Duodenal mucosa (tissue), 2 donors: ENCODE results near the gene CCR5AS.

Experiments
- H3K27ac ChIP-seq: one replicate; pipeline ENCODE4 v1.7.0; 2013; ENCODE audit warnings: low read depth, low read length
- H3K27me3 ChIP-seq, 2 donors: one replicate each; pipeline ENCODE4 v1.7.0; 2013; ENCODE audit warnings: low read length in 2 of 2, control low read depth in 1 of 2; ENCODE audit not compliant: insufficient read depth in 2 of 2, control insufficient read depth in 1 of 2
- H3K36me3 ChIP-seq, 2 donors: one replicate each; pipeline ENCODE4 v1.7.0; 2013; ENCODE audit warnings: low read length in 2 of 2, control low read depth in 1 of 2; ENCODE audit not compliant: insufficient read depth in 2 of 2, control insufficient read depth in 1 of 2
- H3K4me1 ChIP-seq, 2 donors: one replicate each; pipeline ENCODE4 v1.7.0; 2013; ENCODE audit warnings: low read length in 2 of 2, control low read depth in 1 of 2; ENCODE audit not compliant: insufficient read depth in 2 of 2, control insufficient read depth in 1 of 2
- H3K4me3 ChIP-seq, 2 donors: one replicate each; pipeline ENCODE4 v1.7.0; 2013; ENCODE audit warnings: low read length in 2 of 2, low read depth in 1 of 2
- H3K9ac ChIP-seq, 2 donors: one replicate each; pipeline ENCODE4 v1.7.0; 2013; ENCODE audit warnings: low read length in 2 of 2, low read depth in 1 of 2
- H3K9me3 ChIP-seq, 2 donors: one replicate each; pipeline ENCODE4 v1.7.0; 2013; ENCODE audit warnings: low read length in 2 of 2, control low read depth in 1 of 2; ENCODE audit not compliant: control insufficient read depth in 1 of 2

The CCR5AS gene

GRCh38 chr3:46406788-46407611 is at the start of gene CCR5AS, which contains the start of gene CCRL2:
TSS of gene CCR5AS (minus strand) at chr3:46407066.
TSS of gene CCRL2 (plus strand) at chr3:46407259. CDS start at chr3:46408080, 821 bp downstream.
- peak within 1 kb of the TSS; percentile 64 to 86 for H3K4me3 ChIP-seq

GRCh38 chr3:46456118-46456517 is 49.3 kb upstream of the CCR5AS start:
- no peak overlapping the region for H3K4me3 ChIP-seq
- peaks cover 8 to 16% of the 10 kb centered on the region in 2 donors for H3K4me1 ChIP-seq
- no peak overlapping the region for H3K9ac ChIP-seq
- no peaks in the 10 kb centered on the region for H3K27me3 ChIP-seq
- no peak overlapping the region for H3K27ac ChIP-seq
- H3K36me3 ChIP-seq = no peaks in the 10 kb centered on the region
- no peaks in the 10 kb centered on the region for H3K9me3 ChIP-seq

More at GRCh38 chr3:46406788-46407611, at the start of gene CCR5AS, which contains the start of gene CCRL2:
- Histone ChIP-seq H3K27ac (peak within 1 kb of the TSS; percentile 84), H3K9ac (peak within 1 kb of the TSS; percentile 61 to 88), H3K36me3 (peaks cover 0 to 4% of the 10 kb centered on the region in 2 donors), H3K27me3 (no peaks in the 10 kb centered on the region), H3K9me3 (no peaks in the 10 kb centered on the region), H3K4me1 (peaks cover 36 to 38% of the 10 kb centered on the region in 2 donors)

- Histone ChIP-seq H3K4me1 (peaks cover 8 to 16% of the 10 kb centered on the region in 2 donors), H3K4me3 (no peak overlapping the region), H3K27me3 (peaks cover 0 to 4% of the 10 kb centered on the region in 2 donors), H3K27ac (no peak overlapping the region), H3K36me3 (no peaks in the 10 kb centered on the region), H3K9me3 (no peaks in the 10 kb centered on the region), H3K9ac (no peak overlapping the region)
Observed at GRCh38 chr3:46455231-46456115, 48.6 kb upstream of the CCR5AS start.

- Histone ChIP-seq H3K36me3 (no peaks in the 10 kb centered on the region), H3K9me3 (no peaks in the 10 kb centered on the region), H3K4me3 (no peak overlapping the region), H3K27ac (no peak overlapping the region), H3K4me1 (peaks cover 8 to 16% of the 10 kb centered on the region in 2 donors), H3K9ac (no peak overlapping the region), H3K27me3 (peaks cover 0 to 4% of the 10 kb centered on the region in 2 donors)
Observed at GRCh38 chr3:46454606-46455005, 47.7 kb upstream of the CCR5AS start.

GRCh38 chr3:46454209-46454595 is 47.3 kb upstream of the CCR5AS start:
- Histone ChIP-seq H3K9me3 (no peaks in the 10 kb centered on the region), H3K27me3 (peaks cover 0 to 4% of the 10 kb centered on the region in 2 donors), H3K4me3 (no peak overlapping the region), H3K27ac (no peak overlapping the region), H3K4me1 (peaks cover 8 to 16% of the 10 kb centered on the region in 2 donors), H3K9ac (no peak overlapping the region), H3K36me3 (no peaks in the 10 kb centered on the region)

- H3K27ac ChIP-seq = no peak overlapping the region
- H3K9ac ChIP-seq = no peak overlapping the region
- H3K27me3 ChIP-seq = peaks cover 0 to 4% of the 10 kb centered on the region in 2 donors
- H3K9me3 ChIP-seq = no peaks in the 10 kb centered on the region
- no peaks in the 10 kb centered on the region for H3K36me3 ChIP-seq
- H3K4me3 ChIP-seq = no peak overlapping the region
- H3K4me1 ChIP-seq = peaks cover 8 to 16% of the 10 kb centered on the region in 2 donors
Observed at GRCh38 chr3:46453526-46454208, 46.8 kb upstream of the CCR5AS start.

GRCh38 chr3:46449755-46450552 is 43.1 kb upstream of the CCR5AS start:
- Histone ChIP-seq H3K9ac (no peak overlapping the region), H3K36me3 (no peaks in the 10 kb centered on the region), H3K27me3 (peaks cover 0 to 4% of the 10 kb centered on the region in 2 donors), H3K4me3 (no peak overlapping the region), H3K4me1 (peaks cover 8 to 16% of the 10 kb centered on the region in 2 donors), H3K9me3 (no peaks in the 10 kb centered on the region), H3K27ac (no peak overlapping the region)

GRCh38 chr3:46448721-46449120 is 41.9 kb upstream of the CCR5AS start:
- H3K4me1 ChIP-seq = peaks cover 3 to 4% of the 10 kb centered on the region in 2 donors
- H3K9ac ChIP-seq = no peak overlapping the region
- H3K9me3 ChIP-seq = no peaks in the 10 kb centered on the region
- H3K27me3 ChIP-seq = peaks cover 0 to 4% of the 10 kb centered on the region in 2 donors
- no peaks in the 10 kb centered on the region for H3K36me3 ChIP-seq
- H3K27ac ChIP-seq = no peak overlapping the region
- H3K4me3 ChIP-seq = no peak overlapping the region

GRCh38 chr3:46447228-46447985 is 40.5 kb upstream of the CCR5AS start:
- H3K4me3 ChIP-seq = no peak overlapping the region
- no peak overlapping the region for H3K27ac ChIP-seq
- no peak overlapping the region for H3K9ac ChIP-seq
- H3K9me3 ChIP-seq = no peaks in the 10 kb centered on the region
- H3K36me3 ChIP-seq = no peaks in the 10 kb centered on the region
- H3K27me3 ChIP-seq = peaks cover 0 to 4% of the 10 kb centered on the region in 2 donors
- H3K4me1 ChIP-seq = no peaks in the 10 kb centered on the region
